Frontal cortex (tissue), 4 donors: Measurements from ENCODE around the gene EPS8. TPM values are rescaled to one million over a fixed set of nuclear protein-coding genes. Genes with fewer than 3 reads are reported as not detected.

Experiments used
- DNase-seq, 2 donors: peaks; one replicate each; pipeline ENCODE4 v3.0.0; 2012; ENCODE audit warnings: low spot score in 2 of 2
- FAIRE-seq: peaks from 2 replicates; lab custom pipeline; 2012; peaks lifted over from hg19 to GRCh38; lab: Jason Lieb, UNC
- total RNA-seq: library from RNA; depleted of rRNA; stranded (reverse); fragments of >200 nt; gene quantifications from one replicate; pipeline ENCODE4 v1.2.3, GENCODE V29; 2014
- donor health status: control.
- donor health status: control.
- donor health status: control.

Gene EPS8
- total RNA-seq, 1 donor from 2014 or later, result 82.3 TPM

DNA sequence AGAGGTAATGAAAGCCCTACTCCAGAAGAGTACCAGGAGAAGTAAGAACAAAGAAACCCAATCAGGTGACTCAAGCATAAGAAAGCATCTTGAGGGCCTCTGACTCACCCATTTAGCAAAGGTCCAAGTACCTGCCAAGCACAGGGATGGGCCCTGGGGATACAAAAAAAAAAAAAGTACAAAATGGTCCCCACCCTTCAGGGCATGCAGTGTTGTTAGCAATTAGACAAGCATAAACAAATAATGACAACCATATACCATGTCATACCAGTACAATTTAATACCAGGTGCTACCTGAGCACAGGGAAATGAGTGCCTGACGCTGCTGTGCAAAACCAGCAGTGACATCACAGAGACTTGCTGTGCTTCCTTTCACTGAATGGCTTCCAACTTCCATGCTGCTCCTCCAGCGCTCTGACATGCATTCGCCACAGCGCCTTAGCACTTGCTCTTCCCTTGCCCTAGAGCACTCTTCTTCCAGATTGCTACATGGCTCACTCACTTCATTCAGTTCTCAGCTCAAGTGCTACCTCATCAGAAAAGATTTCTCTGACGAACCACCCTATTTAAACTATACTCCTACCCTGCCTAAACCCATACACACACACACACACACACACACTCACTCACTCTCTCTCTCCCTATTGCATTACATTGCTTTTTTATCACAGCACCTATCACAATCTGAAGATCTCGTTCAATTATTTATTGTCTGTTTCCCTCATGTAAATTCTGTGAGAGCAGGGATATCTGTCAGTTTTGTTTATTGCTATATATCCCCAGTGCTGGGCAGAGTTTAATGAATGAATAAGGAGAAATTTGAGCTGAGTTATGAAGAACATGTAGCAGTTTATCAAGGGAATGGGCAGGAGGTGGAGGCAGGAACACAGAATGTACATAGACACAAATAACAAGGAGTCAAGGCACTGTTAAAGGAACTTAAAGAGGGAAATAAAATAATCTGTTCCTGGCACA lies 12.9 kb upstream of the EPS8 start:
- FAIRE-seq, result no peak
- DNase-seq, result no peak

DNA sequence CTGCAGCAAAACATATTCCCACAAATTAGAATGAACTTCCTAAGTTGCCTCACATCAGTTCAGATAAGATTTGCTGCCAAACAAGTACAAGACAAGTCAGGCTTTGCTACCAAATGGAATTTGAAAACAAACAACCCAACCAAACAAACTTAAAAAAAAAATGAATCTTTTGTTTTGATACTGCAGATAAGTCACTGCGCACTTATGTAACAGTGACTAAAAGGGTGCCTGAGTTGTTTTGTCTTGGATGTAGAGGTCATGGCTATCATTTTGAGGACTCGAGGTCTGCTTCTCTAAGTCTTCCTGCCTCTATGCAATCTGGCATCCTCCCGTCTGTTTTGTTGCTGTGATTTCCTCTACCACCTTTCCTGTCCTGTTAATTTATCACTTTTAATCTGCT lies 11.1 kb upstream of the EPS8 start:
- FAIRE-seq (no peak), DNase-seq (no peak)

DNA sequence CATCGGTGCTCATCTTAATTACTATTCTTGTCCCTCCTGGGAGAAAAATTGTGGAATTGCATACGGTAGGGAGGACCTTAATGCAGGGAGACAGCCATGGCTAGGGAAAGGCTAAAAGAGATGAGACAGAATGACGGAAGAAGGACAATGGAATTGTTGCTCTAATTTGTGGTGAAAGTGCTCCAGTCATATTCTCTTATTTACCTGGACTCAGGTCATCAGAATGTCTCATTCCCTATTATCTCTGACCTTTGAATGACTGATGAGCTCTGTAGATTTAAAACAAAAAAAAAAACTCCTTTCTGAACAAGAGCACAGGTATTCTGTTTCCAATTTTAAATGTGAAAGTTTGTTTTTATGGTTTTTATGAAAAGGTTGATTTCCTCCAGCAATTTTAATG lies 8.6 kb upstream of the EPS8 start:
- FAIRE-seq (peak; percentile 10), DNase-seq (no peak)

DNA sequence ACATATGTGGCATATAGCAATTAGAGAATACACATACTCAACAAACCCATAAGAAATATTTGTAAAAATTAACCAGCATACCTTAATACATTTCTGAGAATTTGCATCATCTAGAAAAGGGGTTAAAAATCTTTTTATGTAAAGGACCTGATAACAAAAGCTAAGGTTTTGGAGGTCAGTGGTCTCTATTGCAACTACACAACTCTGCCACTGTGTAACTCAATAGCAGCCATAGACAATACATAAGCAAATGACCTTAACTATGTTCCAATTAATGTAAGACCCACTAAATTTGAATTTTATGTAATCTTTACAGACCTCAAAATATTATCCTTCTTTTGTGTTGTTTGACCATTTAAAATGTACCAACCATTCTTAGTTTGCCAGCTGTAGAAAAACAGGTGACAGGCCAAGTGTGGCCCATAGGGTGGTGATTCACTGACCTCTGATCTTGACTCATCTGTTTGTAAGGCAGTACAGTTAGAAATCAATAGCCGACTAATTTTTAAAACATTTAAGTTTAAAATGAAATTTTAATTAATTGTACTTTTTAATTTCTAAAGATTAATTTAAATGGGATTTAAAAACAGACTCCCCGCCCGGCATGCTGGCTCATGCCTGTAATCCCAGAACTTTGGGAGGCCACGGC lies 7.4 kb upstream of the EPS8 start:
- DNase-seq, result no peak
- FAIRE-seq, result no peak

DNA sequence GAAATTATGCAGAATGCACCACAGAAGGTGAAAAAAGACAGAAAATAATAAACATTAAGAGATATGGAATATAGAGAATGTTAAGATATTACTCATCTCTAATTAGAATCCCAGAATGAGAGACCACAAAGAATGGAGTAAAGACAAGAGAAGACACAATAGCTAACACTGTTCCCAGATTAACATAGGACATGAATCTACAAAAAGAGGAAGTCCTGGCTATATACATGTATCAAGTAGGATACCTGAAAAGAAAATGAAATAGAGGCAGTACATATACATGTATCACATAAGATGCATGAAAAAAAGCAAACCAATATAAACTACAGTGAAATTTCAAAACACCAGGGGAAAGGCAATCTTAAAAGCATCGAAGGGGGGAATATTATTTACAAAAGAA lies 5.6 kb upstream of the EPS8 start:
- no peak for FAIRE-seq
- DNase-seq, result no peak

DNA sequence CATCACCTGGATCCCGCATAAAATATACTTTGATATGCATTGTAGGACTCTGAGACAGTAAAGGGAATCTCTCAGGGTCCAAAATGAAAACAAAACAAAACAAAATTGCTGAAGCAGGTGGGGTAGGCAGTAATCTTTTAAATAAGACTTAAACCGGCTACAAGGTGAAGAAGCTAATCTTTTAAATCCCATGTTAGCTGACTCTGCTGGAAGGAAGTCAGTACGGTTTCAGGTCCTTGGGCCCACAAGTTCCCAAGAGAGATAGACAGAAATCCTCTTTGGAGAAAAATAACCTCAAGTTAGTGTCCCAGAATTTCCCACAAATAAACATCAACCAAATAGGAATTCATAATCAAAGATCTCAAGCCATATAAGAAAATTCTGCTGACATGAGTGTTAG lies 5.0 kb upstream of the EPS8 start:
- no peak for DNase-seq
- FAIRE-seq, result no peak

DNA sequence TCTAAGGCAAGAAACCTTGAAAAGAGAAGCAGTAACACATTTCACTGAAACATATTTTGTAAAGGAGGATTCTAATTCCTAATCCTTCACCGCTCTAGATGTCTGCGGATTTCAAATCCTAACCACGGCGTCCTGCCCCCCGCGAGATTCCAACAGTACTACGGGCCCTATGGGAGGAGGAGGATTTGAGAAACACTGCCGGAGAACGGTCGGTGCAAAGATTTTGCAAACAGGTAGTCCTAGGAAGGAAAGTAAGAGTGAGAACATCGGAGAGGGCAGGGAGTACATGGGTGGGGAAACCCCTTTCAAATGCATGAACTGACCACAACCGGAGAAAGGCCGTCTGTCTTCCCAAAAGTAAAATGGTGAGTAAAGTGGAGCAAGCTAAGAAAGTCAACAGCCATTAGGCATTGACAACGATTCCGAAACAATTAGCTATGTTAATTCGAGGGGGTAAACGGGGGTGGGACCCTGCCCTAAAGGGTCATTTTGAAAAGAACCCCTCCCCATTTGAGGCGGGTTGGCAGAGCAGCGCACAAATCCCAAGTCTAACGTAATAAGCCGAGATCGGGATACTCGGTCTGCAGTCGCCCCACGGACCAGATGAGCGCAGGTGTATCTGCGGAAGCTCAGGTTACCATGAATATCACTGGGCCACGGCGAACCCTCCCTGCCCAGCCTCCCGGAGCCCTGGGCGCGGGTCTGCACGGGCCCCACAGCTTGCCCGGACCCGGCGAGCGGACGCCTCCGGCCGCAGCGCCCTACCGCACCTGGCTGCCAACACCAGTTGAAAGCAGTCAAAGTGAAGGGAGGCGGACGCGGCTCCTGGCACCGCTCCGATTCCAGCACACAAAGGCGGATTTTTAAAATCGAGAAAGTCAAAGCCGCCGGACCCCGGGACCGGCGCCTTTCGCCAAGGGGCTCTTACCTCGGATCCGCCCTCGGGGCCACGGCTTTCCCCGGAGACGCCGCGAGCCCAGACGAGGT lies 662 bp downstream of the EPS8 start:
- FAIRE-seq (no peak), DNase-seq (peak in 1 of 2 donors; percentile 24)

DNA sequence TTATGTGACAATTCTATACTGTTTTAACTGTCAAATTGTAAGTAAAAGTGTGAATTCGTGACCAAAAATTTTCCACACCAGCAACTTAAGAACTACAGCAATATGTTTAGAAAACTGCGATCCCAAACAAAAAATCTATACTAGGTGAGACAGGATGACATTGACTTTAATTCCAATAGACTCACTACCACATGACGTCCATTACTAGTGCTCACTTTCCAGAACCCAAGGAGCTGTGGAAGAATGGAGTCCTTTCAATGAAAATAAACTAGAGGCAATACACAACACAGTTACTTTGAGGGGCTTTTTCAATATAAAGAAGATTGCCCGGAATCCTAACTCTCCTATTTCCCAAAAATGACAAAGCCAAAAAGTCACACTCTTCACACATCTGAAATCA lies 1.4 kb downstream of the EPS8 start:
- no peak for FAIRE-seq
- no peak for DNase-seq

DNA sequence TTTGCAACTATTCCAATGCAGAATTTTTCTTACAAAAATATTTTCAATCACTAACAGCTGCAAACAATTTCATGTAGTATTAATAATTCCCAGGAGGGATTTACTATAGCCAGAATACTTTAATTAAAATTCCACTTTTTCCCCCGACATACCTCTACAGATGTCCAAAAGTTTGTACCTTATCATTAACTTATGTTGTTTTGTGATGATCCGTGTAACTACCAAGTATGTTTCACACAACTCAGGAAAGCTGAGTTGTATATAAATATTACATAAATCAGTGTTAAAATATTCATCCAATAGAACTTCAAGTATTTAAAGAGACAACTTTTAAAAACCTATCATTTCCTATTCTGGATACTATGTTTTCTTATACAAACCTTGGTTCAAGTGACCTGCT lies 2.4 kb downstream of the EPS8 start:
- FAIRE-seq (no peak), DNase-seq (no peak)

DNA sequence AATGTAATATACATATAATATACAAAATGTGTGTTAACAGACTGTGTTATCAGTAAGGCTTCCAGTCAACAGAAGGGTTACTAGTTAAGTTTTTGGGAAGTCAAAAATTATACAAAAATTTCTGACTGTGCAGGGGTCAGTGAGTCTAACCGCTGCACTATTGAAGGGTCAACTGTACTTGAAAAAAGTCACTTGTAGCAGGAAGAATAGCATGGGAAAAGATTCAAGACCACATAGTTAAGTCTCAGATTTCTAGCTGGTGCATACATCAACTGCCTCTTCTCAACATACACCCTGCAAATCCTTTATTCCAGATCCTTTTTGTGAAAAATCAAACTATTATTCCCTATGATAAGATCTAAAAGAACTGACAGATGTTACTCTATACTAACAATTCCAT lies 5.9 kb downstream of the EPS8 start:
- no peak for DNase-seq
- no peak for FAIRE-seq

DNA sequence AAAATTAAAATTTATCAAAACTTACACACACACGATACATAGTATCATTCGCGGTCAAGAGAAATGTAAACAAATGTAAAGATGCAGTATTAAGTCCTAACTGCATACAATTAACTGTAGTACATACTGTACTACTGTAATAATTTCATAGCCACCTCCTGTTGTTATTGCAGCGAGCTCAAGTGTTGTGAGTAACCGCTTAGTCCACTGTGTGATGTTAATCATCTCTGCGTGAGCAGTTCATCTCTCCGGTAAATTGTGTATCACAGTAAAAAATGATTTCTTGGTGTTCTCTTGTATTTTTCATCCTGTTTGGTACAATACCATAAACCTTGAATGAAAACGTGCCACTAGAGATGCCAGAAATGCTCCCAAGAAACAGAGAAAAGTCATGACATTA lies 6.5 kb downstream of the EPS8 start:
- FAIRE-seq (no peak), DNase-seq (no peak)

DNA sequence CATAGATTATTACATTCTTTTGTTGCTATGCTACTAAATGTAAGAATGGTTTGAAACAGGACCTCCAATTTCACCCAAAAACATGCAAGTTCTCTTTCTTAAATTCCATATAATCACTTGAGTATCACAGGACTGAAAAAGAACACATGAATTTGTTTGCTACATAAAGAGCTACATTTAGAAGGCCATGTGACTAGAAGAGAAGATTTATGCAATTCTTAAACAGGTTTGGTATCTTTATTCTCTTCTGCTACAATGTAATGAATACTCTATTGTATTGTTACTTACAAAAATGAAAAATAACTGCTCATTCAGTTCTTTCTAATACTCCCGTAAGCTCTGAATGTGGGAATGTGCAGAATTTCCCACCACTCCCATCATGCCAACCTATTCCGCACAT lies 9.3 kb downstream of the EPS8 start:
- DNase-seq (no peak), FAIRE-seq (no peak)

DNA sequence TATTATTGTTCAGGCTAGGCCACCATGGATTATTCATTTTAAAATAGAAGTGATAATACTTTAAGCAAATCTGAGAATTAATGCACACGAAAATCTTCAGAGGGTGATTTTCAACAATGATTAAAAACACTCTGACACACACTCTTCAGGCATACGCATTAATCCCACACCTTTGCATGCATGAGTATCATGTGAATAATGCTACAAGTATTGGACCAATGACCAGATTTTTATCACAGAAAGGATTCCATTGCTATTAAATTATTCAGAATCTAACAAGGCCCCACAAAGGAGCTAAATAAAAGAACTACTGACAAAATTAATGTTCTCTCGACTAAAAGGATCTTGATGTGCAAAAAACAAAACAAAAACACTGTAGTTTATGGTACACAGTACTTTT lies 11.1 kb downstream of the EPS8 start:
- FAIRE-seq (no peak), DNase-seq (no peak)

DNA sequence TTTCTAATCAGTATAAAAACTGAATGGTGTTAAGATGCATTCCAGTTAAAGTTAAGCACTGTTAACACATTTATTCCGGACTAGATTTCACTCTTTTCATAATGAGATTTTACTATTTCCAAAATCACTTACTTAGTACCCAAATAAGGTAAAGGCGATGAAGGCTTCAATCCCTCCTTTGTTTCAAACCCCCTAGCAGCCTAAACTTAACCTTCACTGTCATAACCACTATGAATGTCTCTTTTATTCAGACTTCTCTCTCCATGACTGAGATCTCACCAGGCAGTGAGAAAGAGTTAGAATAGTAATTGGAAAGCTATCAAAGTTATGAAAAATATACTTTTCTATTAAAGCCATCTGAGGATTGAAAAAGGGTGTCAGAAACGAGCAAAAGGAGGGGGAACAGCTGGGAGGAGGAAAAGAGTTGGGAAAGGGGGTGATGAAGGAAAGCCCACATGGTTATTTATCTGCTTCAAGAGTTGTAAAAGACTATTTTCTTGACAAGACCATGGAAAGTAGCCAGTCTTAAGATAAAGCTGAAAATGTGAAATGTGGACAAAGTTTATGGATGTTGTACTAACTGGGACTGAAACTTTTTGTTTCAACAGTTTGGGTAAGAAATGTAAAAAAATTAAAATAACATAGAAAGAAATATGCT lies 11.7 kb downstream of the EPS8 start:
- no peak for FAIRE-seq
- DNase-seq, result no peak

DNA sequence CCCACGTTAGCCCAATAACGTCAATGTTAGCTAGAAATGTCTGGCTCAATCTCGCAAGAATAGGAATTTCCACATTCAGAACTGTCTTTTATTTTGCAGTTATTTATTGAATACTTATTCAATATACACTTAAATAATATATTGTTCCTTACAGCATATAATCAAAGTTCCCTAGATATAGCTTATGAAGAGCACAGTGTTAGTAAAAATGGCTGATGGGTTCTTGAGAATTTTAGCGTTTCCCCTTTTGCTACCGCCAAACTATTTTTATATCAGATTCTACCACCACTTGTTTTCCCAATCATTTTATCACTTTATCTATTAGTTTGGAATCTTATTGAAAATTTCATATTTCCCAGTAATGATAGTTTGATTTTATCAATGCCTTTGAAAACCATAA lies 12.7 kb downstream of the EPS8 start:
- no peak for FAIRE-seq
- DNase-seq, result no peak

DNA sequence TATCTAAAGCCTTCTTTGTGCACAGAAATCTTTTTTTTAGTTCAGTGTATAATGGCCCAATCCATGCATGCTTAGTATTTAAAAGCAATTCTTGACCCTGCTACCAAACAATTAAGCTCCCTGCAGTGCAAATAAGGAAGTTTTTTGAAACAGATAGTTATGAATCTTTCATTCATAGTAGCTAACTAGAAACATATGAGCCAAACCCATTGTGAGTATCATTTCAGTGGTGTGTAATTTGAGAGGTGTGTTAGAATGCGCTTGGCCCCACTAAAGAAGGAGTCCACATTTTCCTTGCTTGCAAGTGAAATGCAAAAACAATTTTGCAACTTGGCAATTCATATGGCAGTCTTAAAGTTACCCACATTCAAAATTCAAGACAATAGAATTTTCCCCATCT lies 14.4 kb downstream of the EPS8 start:
- DNase-seq (no peak), FAIRE-seq (no peak)

DNA sequence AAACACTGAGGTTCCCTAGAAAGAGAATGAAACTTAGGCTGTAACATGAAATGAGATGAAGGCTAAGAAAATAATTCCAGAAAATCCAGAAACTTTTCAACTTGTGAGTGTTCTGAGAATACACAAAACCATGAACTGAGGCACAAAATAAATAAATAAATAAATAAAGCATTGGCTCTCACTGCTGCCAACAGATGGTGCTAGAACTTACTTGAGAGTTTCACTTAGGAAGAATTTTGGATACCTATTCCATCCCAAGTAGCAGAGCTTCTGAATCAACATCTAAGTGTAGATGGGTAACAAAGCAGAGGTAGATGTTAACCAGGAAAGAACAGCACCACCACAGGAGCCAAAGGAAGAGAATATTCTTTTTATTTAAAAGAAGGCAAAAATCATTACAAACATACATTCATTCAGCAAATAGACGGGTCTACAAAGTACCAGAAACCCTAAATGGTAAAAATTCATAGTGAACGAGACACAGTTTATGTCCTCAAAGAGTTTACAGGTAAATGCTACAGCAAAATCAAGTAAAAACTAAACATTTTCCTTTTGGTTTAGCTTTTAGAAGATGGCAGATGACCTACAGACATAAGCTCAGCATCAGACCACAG lies 16.7 kb downstream of the EPS8 start:
- FAIRE-seq, result no peak

DNA sequence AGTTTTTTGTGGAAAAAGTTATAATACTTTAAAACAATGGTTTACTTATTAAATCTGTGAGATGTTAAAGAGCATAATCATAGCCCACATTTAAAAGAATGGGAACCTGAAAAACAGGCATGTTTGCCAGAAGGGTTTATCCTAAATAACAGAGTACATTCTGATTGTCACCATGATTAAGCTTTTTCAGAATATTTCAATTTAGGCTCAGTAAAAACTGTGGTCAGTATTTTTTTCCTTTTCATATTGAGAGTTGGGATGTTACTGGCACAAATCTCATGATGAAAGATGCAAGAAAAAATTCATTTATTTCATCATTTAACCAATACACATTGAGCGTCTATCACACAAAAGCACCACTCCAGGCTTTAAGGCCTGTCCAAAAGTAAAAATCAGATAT lies 18.6 kb downstream of the EPS8 start:
- FAIRE-seq (no peak), DNase-seq (no peak)

More for the DNA sequence above, 16.7 kb downstream of the EPS8 start:
- DNase-seq, result no peak

DNA sequence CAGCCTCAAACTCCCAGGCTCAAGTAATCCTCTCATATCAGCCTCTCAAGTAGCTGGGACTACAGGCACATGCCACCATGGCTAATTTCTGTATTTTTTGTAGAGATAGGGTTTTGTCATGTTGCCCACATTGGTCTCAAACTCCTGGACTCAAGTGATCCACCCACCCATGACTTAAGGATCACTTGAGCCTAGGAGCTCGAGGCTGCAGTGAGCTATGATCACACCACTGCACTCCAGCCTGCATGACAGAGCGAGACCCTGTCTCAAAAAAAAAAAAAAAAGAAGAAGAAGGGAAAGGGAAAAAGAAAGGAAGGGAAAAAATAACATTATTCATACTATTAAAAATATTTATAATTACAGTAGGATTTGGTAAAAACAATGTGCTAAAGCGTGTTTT lies 19.2 kb downstream of the EPS8 start:
- FAIRE-seq (no peak), DNase-seq (no peak)
